ENCODE measurements around the gene UFD1. TPM values are rescaled to one million over a fixed set of nuclear protein-coding genes. Genes with fewer than 3 reads are reported as not detected.

UFD1 gene
- total and polyA plus RNA-seq, 4 donors = 28.9 to 58.3 (median 52.6) TPM

- H3K9me3 ChIP-seq (ENCODE audit: control insufficient read depth, insufficient read depth, low read length) = no peaks in the 10 kb centered on the region
Measured at GRCh38 chr22:19420321-19420720, 58.7 kb downstream of the UFD1 start.

DNA sequence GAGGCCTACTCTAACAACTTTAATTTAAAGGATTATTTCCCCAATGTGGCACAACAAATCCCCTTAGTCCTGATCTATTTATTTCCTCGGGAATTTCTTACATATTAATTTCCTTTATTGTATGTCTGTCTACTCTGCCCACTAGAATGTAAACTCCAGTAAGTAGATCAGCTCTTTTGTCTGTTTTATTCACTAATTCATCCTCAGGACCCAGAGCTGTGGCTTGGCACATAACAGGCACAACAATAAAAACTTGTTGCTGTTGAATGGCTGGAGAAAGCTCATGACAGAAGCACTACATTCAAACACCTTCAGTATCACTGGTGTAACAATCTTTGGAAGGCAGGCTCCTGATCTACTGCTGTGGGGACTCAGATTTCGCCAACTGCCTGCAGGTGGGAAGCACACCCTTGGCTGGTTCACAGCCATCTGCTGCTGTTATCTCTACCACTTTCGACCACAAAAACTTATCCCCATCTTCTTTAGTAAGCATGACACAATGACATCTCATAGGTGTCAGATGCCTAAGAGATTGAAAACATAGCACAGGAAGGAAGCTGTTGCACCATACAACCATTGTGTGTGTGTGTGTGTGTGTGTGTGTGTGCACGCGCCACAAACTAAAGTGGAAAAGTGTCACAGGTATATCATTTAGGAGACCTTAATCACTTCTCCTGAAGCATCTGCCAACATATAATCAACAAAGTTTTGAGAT, 59.4 kb downstream of the UFD1 start:
- Histone ChIP-seq H3K27me3 (ENCODE audit: control insufficient read depth, insufficient read depth, low read length) (no peaks in the 10 kb centered on the region), H3K4me3 (ENCODE audit: low read depth, low read length) (no peak overlapping the region), H3K4me1 (ENCODE audit: control insufficient read depth, insufficient read depth, low read length) (no peaks in the 10 kb centered on the region), H3K9me3 (ENCODE audit: control insufficient read depth, insufficient read depth, low read length) (no peaks in the 10 kb centered on the region), H3K36me3 (ENCODE audit: control insufficient read depth, insufficient read depth, low read length) (no peaks in the 10 kb centered on the region), H3K27ac (ENCODE audit: low read depth, low read length) (no peak overlapping the region)
- no peak for DNase-seq (ENCODE audit: low read depth in 4 of 6, low spot score in 6 of 6)
- 100% methylated on average over 2 of the region's 5 CpGs for WGBS (ENCODE audit: insufficient coverage)

More at GRCh38 chr22:19420321-19420720, 58.7 kb downstream of the UFD1 start:
- no peak for DNase-seq (ENCODE audit: low read depth in 4 of 6, low spot score in 6 of 6)
- Histone ChIP-seq H3K27me3 (ENCODE audit: control insufficient read depth, insufficient read depth, low read length) (no peaks in the 10 kb centered on the region), H3K4me1 (ENCODE audit: control insufficient read depth, insufficient read depth, low read length) (no peaks in the 10 kb centered on the region), H3K27ac (ENCODE audit: low read depth, low read length) (no peak overlapping the region), H3K4me3 (ENCODE audit: low read depth, low read length) (no peak overlapping the region), H3K36me3 (ENCODE audit: control insufficient read depth, insufficient read depth, low read length) (no peaks in the 10 kb centered on the region)
- 80% methylated on average over 2 of the region's 6 CpGs for WGBS (ENCODE audit: insufficient coverage)

- no peak overlapping the region for H3K27ac ChIP-seq (ENCODE audit: low read depth, low read length)
- DNase-seq (ENCODE audit: low read depth in 4 of 6, low spot score in 6 of 6) = no peak
- no peaks in the 10 kb centered on the region for H3K27me3 ChIP-seq (ENCODE audit: control insufficient read depth, insufficient read depth, low read length)
- H3K9me3 ChIP-seq (ENCODE audit: control insufficient read depth, insufficient read depth, low read length) = no peaks in the 10 kb centered on the region
- H3K36me3 ChIP-seq (ENCODE audit: control insufficient read depth, insufficient read depth, low read length) = no peaks in the 10 kb centered on the region
- no peaks in the 10 kb centered on the region for H3K4me1 ChIP-seq (ENCODE audit: control insufficient read depth, insufficient read depth, low read length)
- WGBS (ENCODE audit: insufficient coverage) = 93% methylated on average over 5 of the region's 5 CpGs
- no peak overlapping the region for H3K4me3 ChIP-seq (ENCODE audit: low read depth, low read length)
Measured at GRCh38 chr22:19419086-19419463, 59.9 kb downstream of the UFD1 start.

- WGBS (ENCODE audit: insufficient coverage) = 90% methylated on average over 4 of the region's 4 CpGs
- Histone ChIP-seq H3K27ac (ENCODE audit: low read depth, low read length) (no peak overlapping the region), H3K36me3 (ENCODE audit: control insufficient read depth, insufficient read depth, low read length) (peaks cover 14% of the 10 kb centered on the region), H3K4me1 (ENCODE audit: control insufficient read depth, insufficient read depth, low read length) (peaks cover 6% of the 10 kb centered on the region), H3K4me3 (ENCODE audit: low read depth, low read length) (no peak overlapping the region), H3K27me3 (ENCODE audit: control insufficient read depth, insufficient read depth, low read length) (no peaks in the 10 kb centered on the region), H3K9me3 (ENCODE audit: control insufficient read depth, insufficient read depth, low read length) (no peaks in the 10 kb centered on the region)
- no peak for DNase-seq (ENCODE audit: low read depth in 4 of 6, low spot score in 6 of 6)
Measured at GRCh38 chr22:19412923-19413322, 66.1 kb downstream of the UFD1 start.

DNA sequence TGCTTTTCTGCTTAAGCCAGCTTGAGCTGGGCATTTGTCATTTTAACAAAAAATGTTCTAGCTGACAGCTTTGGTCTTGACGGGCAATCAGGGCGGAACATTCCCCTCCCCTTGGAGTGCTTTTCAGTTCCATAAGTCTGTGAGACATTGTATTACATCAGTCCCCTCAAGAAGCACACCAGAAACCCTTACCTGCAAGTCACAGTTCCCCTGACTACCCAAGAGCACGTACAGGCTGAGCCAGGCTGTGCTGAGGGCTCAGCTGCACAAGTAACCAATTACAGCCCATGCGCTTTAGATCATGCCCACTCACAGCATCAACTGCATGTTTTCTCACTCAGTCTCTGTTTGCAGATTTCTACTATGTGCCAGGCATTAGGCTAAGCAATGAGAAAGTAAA, 66.5 kb downstream of the UFD1 start:
- H3K36me3 ChIP-seq (ENCODE audit: control insufficient read depth, insufficient read depth, low read length) = peaks cover 17% of the 10 kb centered on the region

GRCh38 chr22:19411690-19412045, 67.3 kb downstream of the UFD1 start:
- H3K9me3 ChIP-seq (ENCODE audit: control insufficient read depth, insufficient read depth, low read length) = no peaks in the 10 kb centered on the region
- no peak overlapping the region for H3K27ac ChIP-seq (ENCODE audit: low read depth, low read length)
- H3K4me3 ChIP-seq (ENCODE audit: low read depth, low read length) = no peak overlapping the region
- no CpG with 5 or more reads among the region's 1 CpG for WGBS (ENCODE audit: insufficient coverage)
- DNase-seq (ENCODE audit: low read depth in 4 of 6, low spot score in 6 of 6) = no peak
- H3K4me1 ChIP-seq (ENCODE audit: control insufficient read depth, insufficient read depth, low read length) = peaks cover 6% of the 10 kb centered on the region
- H3K27me3 ChIP-seq (ENCODE audit: control insufficient read depth, insufficient read depth, low read length) = no peaks in the 10 kb centered on the region
- H3K36me3 ChIP-seq (ENCODE audit: control insufficient read depth, insufficient read depth, low read length) = peaks cover 20% of the 10 kb centered on the region

More for the DNA sequence above, 66.5 kb downstream of the UFD1 start:
- Histone ChIP-seq H3K9me3 (ENCODE audit: control insufficient read depth, insufficient read depth, low read length) (no peaks in the 10 kb centered on the region), H3K4me1 (ENCODE audit: control insufficient read depth, insufficient read depth, low read length) (peaks cover 6% of the 10 kb centered on the region), H3K4me3 (ENCODE audit: low read depth, low read length) (no peak overlapping the region), H3K27me3 (ENCODE audit: control insufficient read depth, insufficient read depth, low read length) (no peaks in the 10 kb centered on the region), H3K27ac (ENCODE audit: low read depth, low read length) (no peak overlapping the region)
- peak in 1 of 6 donors; percentile 16 for DNase-seq (ENCODE audit: low read depth in 4 of 6, low spot score in 6 of 6)
- 87% methylated on average over 4 of the region's 4 CpGs for WGBS (ENCODE audit: insufficient coverage)

DNA sequence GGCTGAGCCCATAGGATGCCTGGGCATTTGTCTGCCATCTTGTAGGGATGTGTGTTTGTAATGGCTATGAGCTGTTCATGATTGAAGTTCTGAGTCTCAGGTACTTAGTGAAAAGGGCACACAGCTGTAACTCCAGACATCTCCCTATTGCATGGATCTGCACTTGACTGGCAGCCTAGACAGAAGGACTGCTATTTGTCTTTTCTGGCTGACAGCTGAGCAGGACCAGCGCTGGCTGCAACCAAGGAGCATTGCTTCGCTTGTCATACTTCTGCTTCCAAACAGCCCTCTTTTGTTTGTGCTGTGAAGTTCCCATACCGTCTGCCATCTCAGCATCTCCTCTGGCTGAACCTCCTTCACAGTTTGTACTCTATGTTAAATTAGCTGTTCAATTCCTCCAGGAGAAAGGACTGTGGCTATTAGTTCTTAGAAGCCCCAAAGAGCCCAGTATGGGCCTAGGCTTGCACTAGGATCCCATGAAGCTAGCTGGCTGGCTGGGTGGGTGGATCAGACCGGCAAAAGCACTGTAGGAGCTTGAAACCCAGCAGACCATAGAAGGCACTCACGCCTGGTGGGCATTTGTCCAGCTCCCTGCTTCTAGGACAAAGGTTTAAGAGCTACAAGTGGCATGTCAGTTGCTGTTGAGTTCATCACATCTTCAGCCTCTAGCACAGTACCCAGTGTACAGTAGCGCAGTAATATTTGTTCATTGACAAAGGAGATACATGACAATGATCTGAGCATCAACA, 67.9 kb downstream of the UFD1 start:
- H3K27ac ChIP-seq (ENCODE audit: low read depth, low read length) = no peak overlapping the region
- H3K4me3 ChIP-seq (ENCODE audit: low read depth, low read length) = no peak overlapping the region
- H3K27me3 ChIP-seq (ENCODE audit: control insufficient read depth, insufficient read depth, low read length) = no peaks in the 10 kb centered on the region
- no peak for DNase-seq (ENCODE audit: low read depth in 4 of 6, low spot score in 6 of 6)
- no peaks in the 10 kb centered on the region for H3K9me3 ChIP-seq (ENCODE audit: control insufficient read depth, insufficient read depth, low read length)
- WGBS (ENCODE audit: insufficient coverage) = 74% methylated on average over 5 of the region's 6 CpGs
- H3K4me1 ChIP-seq (ENCODE audit: control insufficient read depth, insufficient read depth, low read length) = peaks cover 6% of the 10 kb centered on the region
- H3K36me3 ChIP-seq (ENCODE audit: control insufficient read depth, insufficient read depth, low read length) = peaks cover 25% of the 10 kb centered on the region

- peaks cover 6% of the 10 kb centered on the region for H3K4me1 ChIP-seq (ENCODE audit: control insufficient read depth, insufficient read depth, low read length)
- H3K9me3 ChIP-seq (ENCODE audit: control insufficient read depth, insufficient read depth, low read length) = no peaks in the 10 kb centered on the region
- no peaks in the 10 kb centered on the region for H3K27me3 ChIP-seq (ENCODE audit: control insufficient read depth, insufficient read depth, low read length)
- no peak overlapping the region for H3K27ac ChIP-seq (ENCODE audit: low read depth, low read length)
- H3K4me3 ChIP-seq (ENCODE audit: low read depth, low read length) = no peak overlapping the region
- peak in 1 of 6 donors; percentile 34 for DNase-seq (ENCODE audit: low read depth in 4 of 6, low spot score in 6 of 6)
- 84% methylated on average over 13 of the region's 16 CpGs for WGBS (ENCODE audit: insufficient coverage)
- H3K36me3 ChIP-seq (ENCODE audit: control insufficient read depth, insufficient read depth, low read length) = peaks cover 34% of the 10 kb centered on the region
Measured at GRCh38 chr22:19407649-19408606, 71.1 kb downstream of the UFD1 start.

DNA sequence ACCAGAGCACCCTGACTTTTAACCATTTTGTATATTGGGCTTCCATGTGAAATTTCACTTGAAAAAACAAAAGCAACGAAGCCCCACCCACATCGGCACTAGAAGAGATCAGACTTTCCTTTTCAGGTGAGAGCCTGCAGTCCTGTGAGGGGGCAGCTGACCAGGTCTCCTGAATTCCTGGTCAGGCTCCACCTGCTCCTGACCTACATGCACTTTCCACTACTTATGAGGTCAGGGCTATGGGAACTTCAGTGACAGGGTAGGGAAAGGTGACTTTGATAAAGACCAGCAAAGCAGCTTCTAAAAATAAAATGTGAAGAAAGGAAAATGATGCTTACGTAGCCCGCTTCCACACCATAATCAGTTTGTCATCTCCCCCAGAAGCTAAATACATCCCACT, 72.1 kb downstream of the UFD1 start:
- Histone ChIP-seq H3K27me3 (ENCODE audit: control insufficient read depth, insufficient read depth, low read length) (no peaks in the 10 kb centered on the region), H3K4me1 (ENCODE audit: control insufficient read depth, insufficient read depth, low read length) (peaks cover 6% of the 10 kb centered on the region), H3K27ac (ENCODE audit: low read depth, low read length) (no peak overlapping the region), H3K9me3 (ENCODE audit: control insufficient read depth, insufficient read depth, low read length) (no peaks in the 10 kb centered on the region), H3K36me3 (ENCODE audit: control insufficient read depth, insufficient read depth, low read length) (peaks cover 35% of the 10 kb centered on the region), H3K4me3 (ENCODE audit: low read depth, low read length) (no peak overlapping the region)
- no peak for DNase-seq (ENCODE audit: low read depth in 4 of 6, low spot score in 6 of 6)
- no CpG with 5 or more reads among the region's 4 CpGs for WGBS (ENCODE audit: insufficient coverage)
